Articular chondrocyte of knee joint (primary cell): ENCODE data around the gene RGS17. TPM values are rescaled to one million over a fixed set of nuclear protein-coding genes. Genes with fewer than 3 reads are reported as not detected.

Experiments
- small RNA-seq: library from RNA; depleted of rRNA; stranded (forward); fragments of <200 nt; gene quantifications from one replicate; pipeline ENCODE3, GENCODE V24; 2012
- total RNA-seq: library from RNA; depleted of rRNA; stranded (reverse); fragments of >200 nt; gene quantifications from 2 replicates; pipeline ENCODE4 v1.2.3, GENCODE V29; 2012

RGS17 gene
- total RNA-seq, result 0.65 and 1.1 TPM in 2 replicates

GRCh38 chr6:153131037-153131981 is at the start of gene RGS17:
Gene RGS17 (minus strand): TSS chr6:153131282. CDS start chr6:153044018, 87,264 bp downstream.

GRCh38 chr6:153002613-153003365 is 128.3 kb downstream of the RGS17 start, which contains the start of gene MTRF1L:
Gene MTRF1L (minus strand): TSS chr6:153002709. CDS start chr6:153002685, 24 bp downstream.

GRCh38 chr6:152982904-152983636 is 148.0 kb downstream of the RGS17 start, which contains the start of gene FBXO5:
Gene FBXO5 (minus strand): TSS chr6:152983041. CDS start chr6:152982959, 82 bp downstream.

Small RNA genes lying within 50 kb of the gene (small RNA-seq; reads per million reads assigned to genes)
- gene AL080276.1 (not detected), gene RNA5SP224 (not detected)

Other genes starting within 250 kb of the RGS17 start
- 11.0 and 17.7 TPM in 2 replicates for gene FBXO5, start 148.2 kb downstream of the RGS17 start, total RNA-seq
- 23.9 and 24.3 TPM in 2 replicates for gene MTRF1L, start 128.6 kb downstream of the RGS17 start, total RNA-seq